DOHH2 (cell line): ENCODE results near the gene HDHD5.

Experiments
- H3F3A ChIP-seq: fragments of 200-600 bp; sonication (generic), shearing (Covaris generic); 2 replicates; pipeline ENCODE4 v1.6.0; 2016; ENCODE audit warnings: antibody characterized with exemption, mild to moderate bottlenecking; ENCODE audit not compliant: control insufficient read depth, insufficient read depth
- H3K27ac ChIP-seq: fragments of 200-600 bp; sonication (generic); 2 replicates; pipeline ENCODE4 v1.5.1; 2014; ENCODE audit warnings: low read depth, mild to moderate bottlenecking, low read length, moderate library complexity
- H3K27me3 ChIP-seq: fragments of 200-600 bp; sonication (generic); 2 replicates; pipeline ENCODE4 v1.6.1; 2014; ENCODE audit warnings: mild to moderate bottlenecking, low read length, mixed read lengths; ENCODE audit not compliant: control insufficient read depth
- H3K36me3 ChIP-seq: fragments of 200-600 bp; sonication (generic); 2 replicates; pipeline ENCODE4 v1.6.1; 2014; ENCODE audit warnings: mild to moderate bottlenecking, low read length, moderate library complexity, mixed read lengths; ENCODE audit not compliant: control insufficient read depth
- H3K4me1 ChIP-seq: fragments of 200-600 bp; sonication (generic); 2 replicates; pipeline ENCODE4 v1.6.1; 2014; ENCODE audit warnings: mild to moderate bottlenecking, low read length, mixed read lengths; ENCODE audit not compliant: control insufficient read depth
- H3K4me2 ChIP-seq: fragments of 200-600 bp; sonication (generic); 2 replicates; pipeline ENCODE4 v1.6.0; 2014; ENCODE audit warnings: mild to moderate bottlenecking, low read length, moderate library complexity
- H3K4me3 ChIP-seq: fragments of 200-600 bp; sonication (generic); 2 replicates; pipeline ENCODE4 v1.5.1; 2014; ENCODE audit warnings: mild to moderate bottlenecking, low read length, mixed read lengths
- H3K79me2 ChIP-seq: fragments of 200-600 bp; sonication (generic); 2 replicates; pipeline ENCODE4 v1.6.1; 2014; ENCODE audit warnings: mild to moderate bottlenecking, low read length, mixed read lengths; ENCODE audit not compliant: control insufficient read depth
- H3K9me2 ChIP-seq: fragments of 200-600 bp; sonication (generic); replicated peaks from 2 replicates; pipeline ENCODE4 v1.6.1; 2014; ENCODE audit warnings: mild to moderate bottlenecking, low read length, mixed read lengths; ENCODE audit not compliant: control insufficient read depth
- H3K9me3 ChIP-seq: fragments of 200-600 bp; sonication (generic); 2 replicates; pipeline ENCODE4 v1.6.1; 2014; ENCODE audit warnings: antibody characterized with exemption, low read length, mixed read lengths; ENCODE audit not compliant: control insufficient read depth, insufficient read depth
- H4K20me1 ChIP-seq: fragments of 200-600 bp; sonication (generic); 2 replicates; pipeline ENCODE4 v1.6.0; 2014; ENCODE audit warnings: low read depth, mild to moderate bottlenecking, antibody characterized with exemption, low read length, moderate library complexity; ENCODE audit not compliant: control insufficient read depth, insufficient read depth
- CTCF ChIP-seq: fragments of 200-600 bp; sonication (generic); IDR thresholded peaks from one replicate; pipeline ENCODE4 v1.5.1; 2014; ENCODE audit warnings: antibody characterized with exemption, mild to moderate bottlenecking, low read depth, low read length; ENCODE audit not compliant: poor library complexity, severe bottlenecking
- EZH2phosphoT487 ChIP-seq: fragments of 200-600 bp; sonication (generic); IDR thresholded peaks from 2 replicates; pipeline ENCODE4 v1.6.1; 2017; ENCODE audit warnings: borderline replicate concordance, mild to moderate bottlenecking, antibody characterized with exemption, low read length, moderate library complexity, mixed read lengths

The HDHD5 gene

GRCh38 chr22:17101475-17102296, 57.4 kb downstream of the HDHD5 start:
- peaks cover 8% of the 10 kb centered on the region; the same call in 1 of the 2 replicates for H3K79me2 ChIP-seq
- peaks cover 56% of the 10 kb centered on the region for H3K36me3 ChIP-seq
- H3K27ac ChIP-seq: no peak overlapping the region
- no peaks in the 10 kb centered on the region for H3K27me3 ChIP-seq
- TF ChIP-seq EZH2phosphoT487: no peak
- TF ChIP-seq CTCF: no peak
- no peak overlapping the region for H3K4me2 ChIP-seq
- no peak overlapping the region for H3K4me3 ChIP-seq
- H3F3A ChIP-seq: peaks cover 11% of the 10 kb centered on the region
- no peaks in the 10 kb centered on the region for H3K9me3 ChIP-seq
- 0 out of 2 replicates have a peak, but pooled peaks cover 5% of the 10 kb centered on the region for H4K20me1 ChIP-seq
- peaks cover 38% of the 10 kb centered on the region for H3K4me1 ChIP-seq
- H3K9me2 ChIP-seq: no peaks in the 10 kb centered on the region

DNA sequence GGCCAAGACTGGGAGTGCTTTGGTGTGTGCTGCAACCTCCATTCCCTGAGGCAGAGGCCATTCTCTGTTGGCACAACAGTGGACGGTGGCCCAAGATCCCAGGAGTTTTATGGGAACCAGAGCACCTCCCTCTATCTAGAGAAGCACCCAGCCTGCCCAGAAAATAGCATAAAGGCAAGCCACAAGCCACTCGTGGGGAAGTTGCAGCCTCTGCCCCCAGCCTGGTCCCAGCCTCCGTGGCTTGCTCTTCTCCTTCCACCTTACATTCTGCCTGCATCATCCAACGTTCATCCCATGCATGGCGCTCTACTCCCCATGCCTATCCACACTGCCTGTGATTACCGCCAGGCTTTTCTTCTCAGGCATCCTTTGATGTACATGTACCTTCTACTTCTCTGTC, 58.5 kb downstream of the HDHD5 start:
- Histone ChIP-seq H3K9me2 (no peaks in the 10 kb centered on the region), H3F3A (peaks cover 11% of the 10 kb centered on the region), H3K79me2 (peaks cover 14% of the 10 kb centered on the region), H3K27me3 (no peaks in the 10 kb centered on the region), H3K9me3 (no peaks in the 10 kb centered on the region), H3K36me3 (peaks cover 54% of the 10 kb centered on the region), H3K4me2 (no peak overlapping the region), H4K20me1 (0 out of 2 replicates have a peak, but pooled peaks cover 10% of the 10 kb centered on the region), H3K4me1 (peaks cover 48% of the 10 kb centered on the region), H3K4me3 (no peak overlapping the region), H3K27ac (no peak overlapping the region)
- TF ChIP-seq CTCF (no peak), EZH2phosphoT487 (no peak)

DNA sequence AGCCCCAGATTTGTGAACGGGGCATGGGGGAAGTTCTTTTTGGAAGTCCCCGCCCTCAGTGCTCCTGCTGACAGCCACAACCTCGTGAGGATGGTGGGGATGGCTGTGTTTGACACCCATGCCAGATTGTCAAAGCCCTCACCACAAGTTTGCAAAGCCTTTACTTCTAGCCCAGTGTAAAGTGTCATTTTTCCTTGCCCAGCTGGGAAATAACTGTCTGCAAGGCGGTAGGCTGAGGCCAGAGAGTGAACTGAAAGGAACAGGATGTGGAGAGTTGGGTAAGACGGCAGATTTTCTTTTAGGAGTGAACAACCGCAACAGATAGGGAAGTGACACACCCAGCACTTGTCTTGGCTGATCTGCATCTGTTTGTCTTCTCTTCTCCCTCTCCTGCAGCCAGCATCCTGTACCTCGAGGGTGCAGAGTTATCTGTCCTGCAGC, 60.7 kb downstream of the HDHD5 start:
- Histone ChIP-seq H3K36me3 (peaks cover 50% of the 10 kb centered on the region), H3K27ac (peak overlapping the region; percentile 66), H3K9me3 (no peaks in the 10 kb centered on the region), H3K9me2 (no peaks in the 10 kb centered on the region), H3K27me3 (no peaks in the 10 kb centered on the region), H3F3A (peaks cover 11% of the 10 kb centered on the region), H3K4me1 (peaks cover 64% of the 10 kb centered on the region), H3K79me2 (peaks cover 21% of the 10 kb centered on the region), H3K4me3 (peak overlapping the region; percentile 49), H3K4me2 (peak overlapping the region; percentile 70), H4K20me1 (0 out of 2 replicates have a peak, but pooled peaks cover 10% of the 10 kb centered on the region)
- TF ChIP-seq CTCF: no peak
- TF ChIP-seq EZH2phosphoT487: no peak
